NCI-H446 (cell line): ENCODE results near the gene OSBPL3.

Experiments
- DNase-seq, 2 experiments: peaks; one replicate each; lab custom pipeline; 2025; lab: John Stamatoyannopoulos, UW

The OSBPL3 gene

GRCh38 chr7:24763303-24763901, 216.6 kb downstream of the OSBPL3 start:
- DNase-seq, result no peak

- DNase-seq, result no peak
Observed at GRCh38 chr7:24762771-24763170, 217.2 kb downstream of the OSBPL3 start.

GRCh38 chr7:24760968-24761367, 219.0 kb downstream of the OSBPL3 start:
- DNase-seq, result no peak

GRCh38 chr7:24757353-24758275, 222.4 kb downstream of the OSBPL3 start, which contains the start of gene GSDME:
Gene GSDME, minus strand, starts transcription at chr7:24757464. Its CDS starts 7,690 bp downstream, at chr7:24749774.
- no peak for DNase-seq

GRCh38 chr7:24756545-24757352, 223.2 kb downstream of the OSBPL3 start:
- no peak for DNase-seq

GRCh38 chr7:24755541-24756407, 224.2 kb downstream of the OSBPL3 start:
- DNase-seq, result no peak

GRCh38 chr7:24754906-24755506, 225.0 kb downstream of the OSBPL3 start:
- no peak for DNase-seq

- no peak for DNase-seq
Observed at GRCh38 chr7:24752073-24752800, 227.7 kb downstream of the OSBPL3 start.

GRCh38 chr7:24751484-24751883, 228.5 kb downstream of the OSBPL3 start:
- no peak for DNase-seq

- DNase-seq, result no peak
Observed at GRCh38 chr7:24750441-24751055, 229.4 kb downstream of the OSBPL3 start.

GRCh38 chr7:24748521-24748920, 231.5 kb downstream of the OSBPL3 start:
- no peak for DNase-seq
